ENCODE measurements around the gene DDX5.
A peak's percentile ranks its signal among the peaks of the same experiment; 100 is the strongest.

The DDX5 gene

DNA sequence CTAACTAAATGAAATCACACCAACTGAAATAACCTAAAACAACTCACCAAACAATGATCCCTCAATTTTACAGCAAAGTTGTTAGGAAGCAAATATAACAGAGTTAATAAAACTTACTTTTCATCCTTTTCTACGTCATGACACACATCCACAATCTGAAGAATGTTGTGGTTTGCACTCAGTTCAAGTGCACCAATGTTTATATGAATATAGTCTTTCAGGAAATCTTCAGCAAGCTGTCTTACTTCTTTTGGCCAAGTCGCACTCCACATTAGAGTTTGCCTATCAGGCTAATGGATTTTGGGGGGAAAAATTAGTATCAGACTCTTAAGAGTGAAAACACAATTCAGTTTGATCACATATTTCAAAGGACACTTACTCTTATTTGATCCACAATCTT, 3.3 kb downstream of the DDX5 start:
- Histone ChIP-seq H3K9me2 (replicated peaks; ENCODE audit: low read depth, low read length) (no peaks in the 10 kb centered on the region), H4K20me1 (ENCODE audit: insufficient read depth, low read length, poor library complexity, severe bottlenecking) (peaks cover 87% of the 10 kb centered on the region)

GRCh38 chr17:64502021-64502420, 4.1 kb downstream of the DDX5 start:
- Histone ChIP-seq H3F3A (ENCODE audit: low read depth) (peaks cover 42% of the 10 kb centered on the region), H3K4me1 (ENCODE audit: insufficient read depth, low read length, poor library complexity, severe bottlenecking) (peaks cover 38% of the 10 kb centered on the region), H4K20me1 (ENCODE audit: insufficient read depth, low read length, poor library complexity, severe bottlenecking) (peaks cover 87% of the 10 kb centered on the region), H3K9me2 (replicated peaks; ENCODE audit: low read depth, low read length) (no peaks in the 10 kb centered on the region), H3K36me3 (ENCODE audit: insufficient read depth, low read length) (peaks cover 76% of the 10 kb centered on the region), H3K9me3 (ENCODE audit: insufficient read depth, low read depth, low read length) (no peaks in the 10 kb centered on the region), H3K79me2 (ENCODE audit: insufficient read depth, low read length) (peaks cover 84% of the 10 kb centered on the region), H3K9ac (ENCODE audit: low read depth, low read length, poor library complexity, severe bottlenecking) (no peak overlapping the region), H2AFZ (ENCODE audit: low read length) (no peak overlapping the region), H3K4me3 (ENCODE audit: low read length, poor library complexity, severe bottlenecking) (peak overlapping the region; percentile 99), H3K4me2 (ENCODE audit: low read depth, low read length, poor library complexity, severe bottlenecking) (peak overlapping the region; percentile 85), H3K27me3 (ENCODE audit: insufficient read depth, low read length, poor library complexity, severe bottlenecking) (peaks cover 8% of the 10 kb centered on the region)
- no peak for TF ChIP-seq EZH2phosphoT487 (IDR thresholded peaks at IDR 0.05; ENCODE audit: borderline replicate concordance)
- TF ChIP-seq, protein P1, sequence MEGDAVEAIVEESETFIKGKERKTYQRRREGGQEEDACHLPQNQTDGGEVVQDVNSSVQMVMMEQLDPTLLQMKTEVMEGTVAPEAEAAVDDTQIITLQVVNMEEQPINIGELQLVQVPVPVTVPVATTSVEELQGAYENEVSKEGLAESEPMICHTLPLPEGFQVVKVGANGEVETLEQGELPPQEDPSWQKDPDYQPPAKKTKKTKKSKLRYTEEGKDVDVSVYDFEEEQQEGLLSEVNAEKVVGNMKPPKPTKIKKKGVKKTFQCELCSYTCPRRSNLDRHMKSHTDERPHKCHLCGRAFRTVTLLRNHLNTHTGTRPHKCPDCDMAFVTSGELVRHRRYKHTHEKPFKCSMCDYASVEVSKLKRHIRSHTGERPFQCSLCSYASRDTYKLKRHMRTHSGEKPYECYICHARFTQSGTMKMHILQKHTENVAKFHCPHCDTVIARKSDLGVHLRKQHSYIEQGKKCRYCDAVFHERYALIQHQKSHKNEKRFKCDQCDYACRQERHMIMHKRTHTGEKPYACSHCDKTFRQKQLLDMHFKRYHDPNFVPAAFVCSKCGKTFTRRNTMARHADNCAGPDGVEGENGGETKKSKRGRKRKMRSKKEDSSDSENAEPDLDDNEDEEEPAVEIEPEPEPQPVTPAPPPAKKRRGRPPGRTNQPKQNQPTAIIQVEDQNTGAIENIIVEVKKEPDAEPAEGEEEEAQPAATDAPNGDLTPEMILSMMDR (conservative IDR thresholded peaks at IDR 0.05; ENCODE audit: low read length), result no peak

More for the DNA sequence above, 3.3 kb downstream of the DDX5 start:
- Histone ChIP-seq H3K4me3 (ENCODE audit: low read length, poor library complexity, severe bottlenecking) (peak overlapping the region; percentile 99), H3K4me1 (ENCODE audit: insufficient read depth, low read length, poor library complexity, severe bottlenecking) (peaks cover 37% of the 10 kb centered on the region), H3K79me2 (ENCODE audit: insufficient read depth, low read length) (peaks cover 92% of the 10 kb centered on the region), H3K36me3 (ENCODE audit: insufficient read depth, low read length) (peaks cover 76% of the 10 kb centered on the region), H3K4me2 (ENCODE audit: low read depth, low read length, poor library complexity, severe bottlenecking) (peak overlapping the region; percentile 85), H3F3A (ENCODE audit: low read depth) (peaks cover 34% of the 10 kb centered on the region; the same call in 1 of the 2 replicates), H3K27me3 (ENCODE audit: insufficient read depth, low read length, poor library complexity, severe bottlenecking) (peaks cover 10% of the 10 kb centered on the region), H3K9ac (ENCODE audit: low read depth, low read length, poor library complexity, severe bottlenecking) (peak overlapping the region; percentile 99), H3K9me3 (ENCODE audit: insufficient read depth, low read depth, low read length) (no peaks in the 10 kb centered on the region), H2AFZ (ENCODE audit: low read length) (no peak overlapping the region)
- TF ChIP-seq, protein P1 (conservative IDR thresholded peaks at IDR 0.05; ENCODE audit: low read length), result no peak
- TF ChIP-seq EZH2phosphoT487 (IDR thresholded peaks at IDR 0.05; ENCODE audit: borderline replicate concordance), result no peak

GRCh38 chr17:64500862-64501765, 5.0 kb downstream of the DDX5 start:
- Histone ChIP-seq H2AFZ (ENCODE audit: low read length) (no peak overlapping the region), H3K27me3 (ENCODE audit: insufficient read depth, low read length, poor library complexity, severe bottlenecking) (peaks cover 6% of the 10 kb centered on the region), H4K20me1 (ENCODE audit: insufficient read depth, low read length, poor library complexity, severe bottlenecking) (peaks cover 85% of the 10 kb centered on the region), H3K9me2 (replicated peaks; ENCODE audit: low read depth, low read length) (no peaks in the 10 kb centered on the region), H3K4me1 (ENCODE audit: insufficient read depth, low read length, poor library complexity, severe bottlenecking) (peaks cover 38% of the 10 kb centered on the region), H3K9me3 (ENCODE audit: insufficient read depth, low read depth, low read length) (no peaks in the 10 kb centered on the region), H3K79me2 (ENCODE audit: insufficient read depth, low read length) (peaks cover 88% of the 10 kb centered on the region), H3F3A (ENCODE audit: low read depth) (peaks cover 42% of the 10 kb centered on the region), H3K9ac (ENCODE audit: low read depth, low read length, poor library complexity, severe bottlenecking) (no peak overlapping the region), H3K4me3 (ENCODE audit: low read length, poor library complexity, severe bottlenecking) (peak overlapping the region; percentile 99), H3K36me3 (ENCODE audit: insufficient read depth, low read length) (peaks cover 76% of the 10 kb centered on the region), H3K4me2 (ENCODE audit: low read depth, low read length, poor library complexity, severe bottlenecking) (peak overlapping the region; percentile 85)
- TF ChIP-seq, protein P1 (conservative IDR thresholded peaks at IDR 0.05; ENCODE audit: low read length), result no peak
- TF ChIP-seq EZH2phosphoT487 (IDR thresholded peaks at IDR 0.05; ENCODE audit: borderline replicate concordance), result no peak
